ENCODE results near the gene CUTC. TPM values are rescaled to one million over a fixed set of nuclear protein-coding genes. Genes with fewer than 3 reads are reported as not detected.
"Not testable (repeated sequence)": the region's sequence is repeated elsewhere in the genome, so short reads cannot be mapped to it uniquely, and the experiment has no call there.

The CUTC gene
- total RNA-seq, 2 experiments from 2014 or later = 37.4 to 38.1 TPM

DNA sequence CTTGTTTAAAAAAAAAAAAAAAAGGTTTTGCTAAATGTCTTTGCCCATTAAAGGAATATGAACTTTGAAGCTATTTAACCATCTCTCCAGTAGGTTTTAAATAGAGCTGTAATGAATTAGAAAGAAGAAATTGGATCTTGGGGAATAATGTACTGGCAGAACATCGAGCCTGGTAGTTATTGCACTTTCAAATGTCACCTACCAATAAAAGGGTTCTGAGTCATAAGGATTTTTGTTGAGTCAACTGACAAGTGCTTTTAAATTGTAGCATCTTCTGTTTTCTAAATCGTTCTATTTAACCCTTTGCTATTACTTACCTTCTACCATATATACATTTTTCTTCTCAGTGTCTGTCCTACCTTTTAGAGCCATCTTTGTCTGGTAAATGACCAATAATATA is 10.7 kb downstream of the CUTC start:
- TF ChIP-seq, protein P1, sequence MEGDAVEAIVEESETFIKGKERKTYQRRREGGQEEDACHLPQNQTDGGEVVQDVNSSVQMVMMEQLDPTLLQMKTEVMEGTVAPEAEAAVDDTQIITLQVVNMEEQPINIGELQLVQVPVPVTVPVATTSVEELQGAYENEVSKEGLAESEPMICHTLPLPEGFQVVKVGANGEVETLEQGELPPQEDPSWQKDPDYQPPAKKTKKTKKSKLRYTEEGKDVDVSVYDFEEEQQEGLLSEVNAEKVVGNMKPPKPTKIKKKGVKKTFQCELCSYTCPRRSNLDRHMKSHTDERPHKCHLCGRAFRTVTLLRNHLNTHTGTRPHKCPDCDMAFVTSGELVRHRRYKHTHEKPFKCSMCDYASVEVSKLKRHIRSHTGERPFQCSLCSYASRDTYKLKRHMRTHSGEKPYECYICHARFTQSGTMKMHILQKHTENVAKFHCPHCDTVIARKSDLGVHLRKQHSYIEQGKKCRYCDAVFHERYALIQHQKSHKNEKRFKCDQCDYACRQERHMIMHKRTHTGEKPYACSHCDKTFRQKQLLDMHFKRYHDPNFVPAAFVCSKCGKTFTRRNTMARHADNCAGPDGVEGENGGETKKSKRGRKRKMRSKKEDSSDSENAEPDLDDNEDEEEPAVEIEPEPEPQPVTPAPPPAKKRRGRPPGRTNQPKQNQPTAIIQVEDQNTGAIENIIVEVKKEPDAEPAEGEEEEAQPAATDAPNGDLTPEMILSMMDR (IDR thresholded peaks at IDR 0.05) = no peak
- H3K4me3 Mint-ChIP-seq = no peak overlapping the region
- peaks cover 14% of the 10 kb centered on the region for H3K9me3 Mint-ChIP-seq
- DNase-seq (no peak), ATAC-seq (no peak)
- H3K27me3 Mint-ChIP-seq = no peaks in the 10 kb centered on the region
- intact Hi-C loops (cut with micrococcal nuclease) = no loop called here
- ChIA-PET CTCF (interaction anchor here (0.7 to 1.6 kb wide), 2 partner anchors 10 to 131 kb away, joined by 3 to 8 read pairs; partner anchors contain the start of genes COX15 and CUTC), POLR2A (interaction anchor here (0.6 to 1.3 kb wide), 3 partner anchors 10 to 1617 kb away, joined by 3 to 6 read pairs (median 4); partner anchors contain the start of gene CUTC)
- H3K36me3 Mint-ChIP-seq (ENCODE audit: low read depth) = peaks cover 72% of the 10 kb centered on the region
- no peak overlapping the region for H3K27ac Mint-ChIP-seq
- peaks cover 20% of the 10 kb centered on the region for H3K4me1 Mint-ChIP-seq (ENCODE audit: low read depth)

DNA sequence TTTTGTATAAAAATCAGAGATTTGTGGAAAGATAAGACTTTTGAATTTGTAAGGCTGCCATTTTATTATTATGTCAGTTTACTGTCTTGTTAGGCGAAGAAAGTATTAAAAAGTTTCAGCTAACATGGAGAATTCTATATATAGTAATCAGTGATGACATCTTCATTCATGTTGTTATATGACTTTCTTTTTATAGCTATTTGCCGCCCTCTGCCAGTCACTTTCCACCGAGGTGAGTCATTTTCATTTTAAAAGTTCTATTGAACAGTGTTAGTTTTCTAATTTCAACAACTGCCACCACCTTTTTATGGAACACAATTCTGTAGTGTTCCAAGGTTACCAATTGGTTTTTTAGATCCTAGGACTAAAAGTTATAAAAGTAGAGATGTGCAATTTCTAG is 11.8 kb downstream of the CUTC start:
- TF ChIP-seq, protein P1 (IDR thresholded peaks at IDR 0.05) = no peak
- DNase-seq (no peak), ATAC-seq (no peak)
- intact Hi-C loops (cut with micrococcal nuclease) = no loop called here
- H3K27ac Mint-ChIP-seq = no peak overlapping the region
- peaks cover 14% of the 10 kb centered on the region for H3K9me3 Mint-ChIP-seq
- ChIA-PET CTCF (interaction anchor here (0.8 to 1.6 kb wide), 2 partner anchors 10 to 11 kb away, joined by 3 to 8 read pairs; partner anchors contain the start of genes COX15 and CUTC), POLR2A (interaction anchor here (1.3 kb wide), 1 partner anchor 11 kb away, joined by 6 read pairs; the partner anchor contains the start of gene CUTC)
- no peak overlapping the region for H3K4me3 Mint-ChIP-seq
- peaks cover 24% of the 10 kb centered on the region for H3K4me1 Mint-ChIP-seq (ENCODE audit: low read depth)
- peaks cover 67% of the 10 kb centered on the region for H3K36me3 Mint-ChIP-seq (ENCODE audit: low read depth)
- H3K27me3 Mint-ChIP-seq = no peaks in the 10 kb centered on the region

DNA sequence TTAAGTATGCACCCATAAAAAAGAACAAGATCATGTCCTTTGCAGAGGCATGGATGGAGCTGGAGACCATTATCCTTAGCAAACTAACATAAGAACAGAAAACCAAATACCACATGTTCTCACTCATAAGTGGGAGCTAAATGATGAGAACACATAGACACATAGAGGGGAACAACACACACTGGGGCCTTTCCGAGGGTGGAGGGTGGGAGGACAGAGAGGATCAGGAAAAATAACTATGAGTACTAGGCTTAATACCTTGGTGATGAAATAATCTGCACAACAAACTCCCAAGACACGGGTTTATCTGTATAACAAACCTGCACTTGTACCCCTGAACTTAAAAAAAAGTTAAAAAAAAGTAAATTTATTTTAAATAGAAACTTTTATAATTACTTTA is 14.1 kb downstream of the CUTC start:
- H3K4me3 Mint-ChIP-seq; CTCF ChIA-PET; H3K27me3 Mint-ChIP-seq; DNase-seq; POLR2A ChIA-PET; intact Hi-C loops (cut with micrococcal nuclease); ATAC-seq; H3K27ac Mint-ChIP-seq; H3K9me3 Mint-ChIP-seq: not testable (repeated sequence)
- H3K36me3 Mint-ChIP-seq (ENCODE audit: low read depth) = peaks cover 54% of the 10 kb centered on the region
- H3K4me1 Mint-ChIP-seq (ENCODE audit: low read depth) = peaks cover 20% of the 10 kb centered on the region

DNA sequence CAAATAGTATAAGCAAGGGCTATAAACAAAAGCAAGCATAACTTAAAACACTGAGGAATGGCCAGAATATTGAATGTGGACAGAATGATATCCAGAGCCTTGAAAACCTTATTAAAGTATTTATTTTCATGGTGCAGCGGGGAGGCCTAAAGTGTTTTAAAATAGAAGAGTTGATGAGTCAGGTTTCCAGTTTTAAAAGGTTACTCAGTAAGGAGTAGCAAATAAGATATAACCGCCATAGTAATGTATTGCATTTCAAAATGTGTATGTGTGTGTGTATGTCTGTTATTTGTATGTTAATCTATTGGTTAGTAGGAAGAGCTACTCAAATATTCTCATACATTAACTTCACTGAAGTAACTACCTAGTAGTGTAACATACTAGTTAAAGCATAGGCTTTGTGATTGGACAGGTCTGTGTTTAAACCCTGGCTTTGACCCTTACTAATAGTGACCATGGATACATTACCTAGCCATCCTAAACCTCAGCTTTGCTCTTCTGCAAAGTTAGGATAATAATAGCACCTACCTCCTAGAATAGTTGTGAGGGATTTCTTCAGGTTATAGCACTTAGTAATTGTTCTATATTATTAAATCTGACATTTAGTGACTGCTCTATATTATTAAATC is 16.9 kb downstream of the CUTC start:
- DNase-seq = no peak
- intact Hi-C loops (cut with micrococcal nuclease) = no loop called here
- Mint-ChIP-seq H3K27ac (no peak overlapping the region), H3K9me3 (no peaks in the 10 kb centered on the region), H3K27me3 (no peaks in the 10 kb centered on the region), H3K4me3 (no peak overlapping the region), H3K36me3 (ENCODE audit: low read depth) (peaks cover 42% of the 10 kb centered on the region), H3K4me1 (ENCODE audit: low read depth) (peaks cover 4% of the 10 kb centered on the region)
- CTCF ChIA-PET = interaction anchor here (0.6 kb wide), 1 partner anchor 17 kb away, joined by 3 read pairs; no protein-coding TSS in a partner anchor
- no peak for ATAC-seq
- POLR2A ChIA-PET = interaction anchor here (1.0 kb wide), 1 partner anchor 16 kb away, joined by 3 read pairs; no protein-coding TSS in a partner anchor
- TF ChIP-seq, protein P1 (IDR thresholded peaks at IDR 0.05) = no peak

DNA sequence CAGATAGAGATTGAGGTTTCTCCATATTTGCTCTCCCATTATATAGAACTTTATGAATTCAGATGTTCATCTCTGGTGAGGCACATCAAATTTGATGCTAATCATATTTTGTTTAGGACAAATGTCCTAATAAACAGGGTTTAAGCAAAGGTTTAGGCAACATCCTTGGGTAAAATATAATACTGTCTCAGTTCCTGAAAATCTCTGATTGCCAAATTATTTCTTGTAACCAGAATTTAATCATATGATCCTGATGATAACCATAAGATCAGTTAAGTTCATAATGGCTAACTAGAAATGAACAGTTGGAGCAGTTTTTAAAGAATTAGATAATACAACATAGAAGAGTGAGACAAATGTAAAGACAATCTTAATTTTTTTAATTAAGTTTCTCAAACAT is 18.6 kb downstream of the CUTC start:
- DNase-seq (no peak), ATAC-seq (no peak)
- Mint-ChIP-seq H3K4me3 (no peak overlapping the region), H3K36me3 (ENCODE audit: low read depth) (peaks cover 46% of the 10 kb centered on the region), H3K4me1 (ENCODE audit: low read depth) (peaks cover 4% of the 10 kb centered on the region), H3K27ac (no peak overlapping the region), H3K9me3 (no peaks in the 10 kb centered on the region), H3K27me3 (no peaks in the 10 kb centered on the region)
- intact Hi-C loops (cut with micrococcal nuclease) = no loop called here
- ChIA-PET POLR2A (no interaction called here), CTCF (no interaction called here)
- TF ChIP-seq, protein P1 (IDR thresholded peaks at IDR 0.05) = no peak

Data from activated CD8-positive, alpha-beta T cell treated with anti-CD3 and anti-CD28 coated beads for 36 hours (primary cell).